Endothelial cell of umbilical vein (primary cell): Measurements from ENCODE around the gene OR2B2. TPM values are rescaled to one million over a fixed set of nuclear protein-coding genes. Genes with fewer than 3 reads are reported as not detected.

Experiments used
- BruUV-seq: library from RNA; stranded (reverse); fragments of 400-500 nt; replicated peaks from 2 replicates; lab custom pipeline; 2021; lab: Mats Ljungman, UMichigan
- CTCF ChIA-PET: fragments of 300-600, 350-600 bp; sonication (Branson Sonifier 250); formaldehyde crosslinking; loops from one replicate; lab custom pipeline; 2021; ENCODE audit warnings: antibody characterized with exemption, inconsistent platforms; lab: Charles Lee
- POLR2A ChIA-PET: fragments of 300-600, 350-600 bp; sonication (Branson Sonifier 250); formaldehyde crosslinking; loops from one replicate; lab custom pipeline; 2021; ENCODE audit warnings: antibody characterized with exemption, inconsistent platforms; lab: Charles Lee
- DNase-seq: peaks from one replicate; pipeline ENCODE4 v3.0.0-alpha.2; 2011; ENCODE audit warnings: low read depth, low spot score
- FAIRE-seq: peaks from 2 replicates; lab custom pipeline; 2011; peaks lifted over from hg19 to GRCh38; lab: Jason Lieb, UNC
- H2AFZ ChIP-seq: 2 replicates; pipeline ENCODE4 v1.6.0; 2012; ENCODE audit warnings: low read depth, low read length, control low read depth, inconsistent platforms
- H3K27ac ChIP-seq: 2 replicates; pipeline ENCODE4 v1.5.1; 2011; ENCODE audit warnings: low read depth, mild to moderate bottlenecking, control low read depth, low read length, moderate library complexity; ENCODE audit not compliant: insufficient read depth
- H3K27me3 ChIP-seq, 2 experiments: 2 replicates each; pipeline versions ENCODE4 v1.6.0 to v1.6.1; 2011; ENCODE audit warnings: low read length in 2 of 2, mixed read lengths in 1 of 2; ENCODE audit not compliant: control insufficient read depth in 2 of 2, insufficient read depth in 2 of 2
- H3K36me3 ChIP-seq, 2 experiments: 2 replicates in 1 of 2; 3 replicates in 1 of 2; pipeline ENCODE4 v1.5.1; 2011; ENCODE audit warnings: low read length in 2 of 2, mild to moderate bottlenecking in 1 of 2, moderate library complexity in 1 of 2; ENCODE audit not compliant: control insufficient read depth in 2 of 2, insufficient read depth in 2 of 2; ENCODE audit errors: extremely low read depth in 1 of 2
- H3K4me1 ChIP-seq: 3 replicates; pipeline ENCODE4 v1.5.1; 2011; ENCODE audit warnings: mild to moderate bottlenecking, low read length; ENCODE audit not compliant: control insufficient read depth, insufficient read depth; ENCODE audit errors: extremely low read depth
- H3K4me2 ChIP-seq: 2 replicates; pipeline ENCODE4 v1.6.1; 2011; ENCODE audit warnings: low read length, control low read depth, mixed read lengths; ENCODE audit not compliant: insufficient read depth
- H3K4me3 ChIP-seq, 3 experiments: fragments of 200-600 bp in 1 of 3; sonication (generic), shearing (Covaris generic) in 1 of 3; replicated peaks in 1 of 3; 2 replicates each; pipeline ENCODE4 v1.5.1; 2011 to 2016; ENCODE audit warnings: control low read depth in 3 of 3, low read length in 3 of 3, mild to moderate bottlenecking in 2 of 3, inconsistent platforms in 1 of 3, low read depth in 1 of 3, moderate library complexity in 1 of 3; ENCODE audit not compliant: insufficient read depth in 1 of 3
- H3K79me2 ChIP-seq: 2 replicates; pipeline ENCODE4 v1.6.0; 2012; ENCODE audit warnings: low read length, inconsistent platforms; ENCODE audit not compliant: control insufficient read depth, insufficient read depth
- H3K9ac ChIP-seq: replicated peaks from 2 replicates; pipeline ENCODE3; 2011; ENCODE audit warnings: low read length, control low read depth; ENCODE audit not compliant: insufficient read depth; ENCODE audit errors: extremely low read depth
- H3K9me1 ChIP-seq: replicated peaks from 3 replicates; pipeline ENCODE4 v1.6.0; 2011; ENCODE audit warnings: mild to moderate bottlenecking, low read length; ENCODE audit not compliant: control insufficient read depth, insufficient read depth; ENCODE audit errors: extremely low read depth
- H3K9me3 ChIP-seq: replicated peaks from 2 replicates; pipeline ENCODE4 v1.5.1; 2012; ENCODE audit warnings: low read length, inconsistent platforms; ENCODE audit not compliant: control insufficient read depth, insufficient read depth
- H4K20me1 ChIP-seq: replicated peaks from 2 replicates; pipeline ENCODE3; 2011; ENCODE audit warnings: mild to moderate bottlenecking, low read length; ENCODE audit not compliant: control insufficient read depth, insufficient read depth; ENCODE audit errors: extremely low read depth
- CTCF ChIP-seq, 2 donors: IDR thresholded peaks; 1 replicate in 1 of 2; 2 replicates in 1 of 2; pipeline ENCODE4 v1.5.1; 2011; ENCODE audit warnings: low read length in 2 of 2, mild to moderate bottlenecking in 2 of 2, moderate library complexity in 2 of 2, control low read depth in 1 of 2, inconsistent platforms in 1 of 2, low read depth in 1 of 2; ENCODE audit not compliant: insufficient read depth in 1 of 2; ENCODE audit errors: extremely low read depth in 1 of 2
- EZH2 ChIP-seq: IDR thresholded peaks from 2 replicates; pipeline ENCODE4 v1.6.1; 2012; ENCODE audit warnings: borderline replicate concordance, low read depth, mild to moderate bottlenecking, moderate library complexity, low read length, inconsistent platforms; ENCODE audit not compliant: severe bottlenecking
- FOS ChIP-seq: IDR thresholded peaks from 2 replicates; pipeline ENCODE4 v1.6.1; 2011; ENCODE audit warnings: mild to moderate bottlenecking, low read length, moderate library complexity, borderline replicate concordance; ENCODE audit not compliant: insufficient read depth
- GATA2 ChIP-seq: IDR thresholded peaks from 2 replicates; pipeline ENCODE4 v1.7.0; 2011; ENCODE audit warnings: low read depth, mild to moderate bottlenecking, moderate library complexity, mixed read lengths, low read length; ENCODE audit not compliant: insufficient read length, insufficient read depth
- JUN ChIP-seq: IDR thresholded peaks from 2 replicates; pipeline ENCODE4 v1.6.1; 2011; ENCODE audit warnings: borderline replicate concordance, low read depth; ENCODE audit not compliant: insufficient read length, insufficient read depth
- MYC ChIP-seq: IDR thresholded peaks from one replicate; pipeline ENCODE4 v1.6.1; 2011; ENCODE audit warnings: mild to moderate bottlenecking, low read depth, low read length
- POLR2A ChIP-seq: IDR thresholded peaks from 2 replicates; pipeline ENCODE4 v1.6.1; 2012; ENCODE audit warnings: low read depth, mild to moderate bottlenecking, control low read depth, low read length
- POLR2AphosphoS5 ChIP-seq: IDR thresholded peaks from 2 replicates; pipeline ENCODE4 v1.6.1; 2012; ENCODE audit warnings: low read depth, mild to moderate bottlenecking, control low read depth, low read length, moderate library complexity; ENCODE audit not compliant: insufficient read depth
- dilution Hi-C: fragments of 300-500 bp; cut with MboI; formaldehyde crosslinking; loops from one replicate; pipeline ENCODE4 v1.15.0; 2019; ENCODE audit warnings: low sequenced_read_pairs; ENCODE audit not compliant: extremely low pct_ligation_motif_present
- intact Hi-C: fragments of 100-400 bp; cut with micrococcal nuclease; formaldehyde crosslinking; loops from one replicate; pipeline ENCODE4 v1.10.0; 2022
- polyA plus RNA-seq, 4 experiments: library from polyadenylated mRNA; depleted of rRNA in 3 of 4; stranded (reverse) in 3 of 4; unstranded in 1 of 4; fragments of >200 nt; gene quantifications; 2 replicates each; pipeline versions ENCODE4 v1.2.1 to v1.2.3, GENCODE V29; 2011 to 2012; ENCODE audit warnings: missing spikeins in 1 of 4
- total RNA-seq: library from RNA; stranded (reverse); gene quantifications from 2 replicates; pipeline ENCODE4 v1.2.3, GENCODE V29; 2021
- TF ChIP-seq, protein P1 (sequence below): IDR thresholded peaks from 2 replicates; pipeline ENCODE4 v1.6.1; 2011; ENCODE audit not compliant: insufficient read depth, insufficient read length

Gene OR2B2
- total and polyA plus RNA-seq, 2 donors (not counting 3 experiments of a cell fraction or from before 2014, with no cell fraction given) = not detected

DNA sequence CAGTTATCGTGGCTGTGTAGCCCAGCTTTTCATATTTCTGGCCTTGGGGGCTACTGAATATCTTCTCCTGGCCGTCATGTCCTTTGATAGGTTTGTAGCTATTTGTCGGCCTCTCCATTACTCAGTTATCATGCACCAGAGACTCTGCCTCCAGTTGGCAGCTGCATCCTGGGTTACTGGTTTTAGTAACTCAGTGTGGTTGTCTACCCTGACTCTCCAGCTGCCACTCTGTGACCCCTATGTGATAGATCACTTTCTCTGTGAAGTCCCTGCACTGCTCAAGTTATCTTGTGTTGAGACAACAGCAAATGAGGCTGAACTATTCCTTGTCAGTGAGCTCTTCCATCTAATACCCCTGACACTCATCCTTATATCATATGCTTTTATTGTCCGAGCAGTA is 45.3 kb upstream of the OR2B2 start:
- Histone ChIP-seq H3K4me2 (no peak overlapping the region), H3K79me2 (no peaks in the 10 kb centered on the region), H3K9me3 (no peaks in the 10 kb centered on the region), H2AFZ (no peak overlapping the region), H3K9me1 (no peaks in the 10 kb centered on the region), H4K20me1 (peaks cover 2% of the 10 kb centered on the region), H3K4me3 (no peak overlapping the region), H3K9ac (no peak overlapping the region), H3K36me3 (no peaks in the 10 kb centered on the region), H3K27me3 (peaks cover 1 to 3% of the 10 kb centered on the region in 2 experiments), H3K4me1 (no peaks in the 10 kb centered on the region), H3K27ac (no peak overlapping the region)
- FAIRE-seq = no peak
- intact Hi-C loops (no loop called here), dilution Hi-C loops (no loop called here)
- BruUV-seq = no TSS peak
- no peak for DNase-seq
- ChIA-PET POLR2A (no interaction called here), CTCF (interaction anchor here (1.0 kb wide), 1 partner anchor 24 kb away, joined by 3 read pairs; no protein-coding TSS in a partner anchor)
- no peak for TF ChIP-seq CTCF (IDR thresholded peaks at IDR 0.05; ENCODE audit: extremely low read depth in 1 of 2, insufficient read depth in 1 of 2, low read depth in 1 of 2, low read length in 2 of 2)

DNA sequence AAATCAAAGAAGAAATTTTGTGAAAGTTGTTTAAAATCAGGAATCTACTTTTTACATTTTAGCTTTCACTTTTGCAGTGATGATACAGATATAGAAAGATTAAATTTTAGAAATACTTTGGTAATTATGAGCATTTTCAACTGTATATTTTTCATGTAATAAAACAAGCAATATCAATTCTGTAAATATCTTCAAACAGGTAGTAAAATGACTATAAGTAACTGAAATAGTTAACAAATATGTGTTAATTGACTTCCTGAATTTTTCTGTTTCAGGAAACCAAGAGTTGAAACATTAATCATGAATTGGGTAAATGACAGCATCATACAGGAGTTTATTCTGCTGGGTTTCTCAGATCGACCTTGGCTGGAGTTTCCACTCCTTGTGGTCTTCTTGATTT is 44.7 kb upstream of the OR2B2 start, which contains the start of gene OR2B6:
Gene OR2B6 (plus strand): TSS at position 301 of the 400 bp plus-strand sequence. CDS start 0 bp downstream, at position 301.
- intact Hi-C loops = no loop called here
- H3K4me1 ChIP-seq = no peaks in the 10 kb centered on the region
- H2AFZ ChIP-seq = no peak within 1 kb of the TSS
- FAIRE-seq (no peak), DNase-seq (no peak)
- H3K4me2 ChIP-seq = no peak within 1 kb of the TSS
- no peak within 1 kb of the TSS for H3K4me3 ChIP-seq
- no TSS peak for BruUV-seq
- H3K27ac ChIP-seq = no peak within 1 kb of the TSS
- no peaks in the 10 kb centered on the region for H3K9me1 ChIP-seq
- no peak within 1 kb of the TSS for H3K9ac ChIP-seq
- CTCF ChIA-PET = no interaction called here
- H4K20me1 ChIP-seq = peaks cover 2% of the 10 kb centered on the region
- no peaks in the 10 kb centered on the region for H3K9me3 ChIP-seq
- H3K27me3 ChIP-seq = peaks cover 1 to 3% of the 10 kb centered on the region in 2 experiments
- H3K36me3 ChIP-seq = no peaks in the 10 kb centered on the region
- TF ChIP-seq FOS (no peak), GATA2 (no peak), CTCF (IDR thresholded peaks at IDR 0.05; ENCODE audit: extremely low read depth in 1 of 2, insufficient read depth in 1 of 2, low read depth in 1 of 2, low read length in 2 of 2) (no peak), POLR2A (no peak), POLR2AphosphoS5 (no peak), MYC (no peak), EZH2 (no peak), JUN (no peak)
- TF ChIP-seq, protein P1, sequence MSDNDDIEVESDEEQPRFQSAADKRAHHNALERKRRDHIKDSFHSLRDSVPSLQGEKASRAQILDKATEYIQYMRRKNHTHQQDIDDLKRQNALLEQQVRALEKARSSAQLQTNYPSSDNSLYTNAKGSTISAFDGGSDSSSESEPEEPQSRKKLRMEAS = no peak
- H3K79me2 ChIP-seq = no peaks in the 10 kb centered on the region
- POLR2A ChIA-PET = no interaction called here
- dilution Hi-C loops = no loop called here
